Endothelial cell (in vitro differentiated cells): ENCODE data around the gene F2RL1. TPM values are rescaled to one million over a fixed set of nuclear protein-coding genes. Genes with fewer than 3 reads are reported as not detected.
"Not testable (repeated sequence)": the region's sequence is repeated elsewhere in the genome, so short reads cannot be mapped to it uniquely, and the experiment has no call there.

Experiments used
- DNase-seq: peaks from one replicate; pipeline ENCODE4 v3.0.0; 2021; ENCODE audit warnings: low spot score
- H3K27ac Mint-ChIP-seq: one replicate; pipeline ENCODE4 v1.8.0; 2021; ENCODE audit warnings: mixed read lengths, inconsistent platforms; ENCODE audit not compliant: unreplicated experiment
- H3K27me3 Mint-ChIP-seq: one replicate; pipeline ENCODE4 v1.8.0; 2021; ENCODE audit warnings: mild to moderate bottlenecking, moderate library complexity, mixed read lengths, inconsistent platforms; ENCODE audit not compliant: unreplicated experiment
- H3K36me3 Mint-ChIP-seq: one replicate; pipeline ENCODE4 v1.8.0; 2021; ENCODE audit warnings: mild to moderate bottlenecking, low read depth, mixed read lengths, inconsistent platforms; ENCODE audit not compliant: unreplicated experiment
- H3K4me1 Mint-ChIP-seq: one replicate; pipeline ENCODE4 v1.8.0; 2021; ENCODE audit warnings: mild to moderate bottlenecking, mixed read lengths, inconsistent platforms; ENCODE audit not compliant: unreplicated experiment
- H3K4me3 Mint-ChIP-seq: one replicate; pipeline ENCODE4 v1.8.0; 2021; ENCODE audit warnings: mild to moderate bottlenecking, mixed read lengths, inconsistent platforms; ENCODE audit not compliant: unreplicated experiment
- H3K9me3 Mint-ChIP-seq: one replicate; pipeline ENCODE4 v1.8.0; 2021; ENCODE audit warnings: mixed read lengths, inconsistent platforms; ENCODE audit not compliant: unreplicated experiment
- CTCF ChIP-seq: fragments of 200-600 bp; sonication (generic); IDR thresholded peaks from one replicate; pipeline ENCODE4 v1.5.0; 2021; ENCODE audit warnings: antibody characterized with exemption; ENCODE audit not compliant: unreplicated experiment
- long read RNA-seq: library from polyadenylated mRNA; unstranded; transcript quantifications from one replicate; pipeline ENCODE4 v2.0.0, GENCODE V29; 2020; ENCODE audit not compliant: unreplicated experiment
- total RNA-seq: library from RNA; stranded (reverse); fragmentation: NEBNext Ultra II Directional; extraction: Animal tissue kit (Norgen Biotek cat#: 25700); gene quantifications from one replicate; pipeline ENCODE4 v1.2.1, GENCODE V29; 2021; ENCODE audit not compliant: unreplicated experiment

Gene F2RL1
- total RNA-seq, result 141 TPM
- long read RNA-seq, transcript F2RL1-201 (2 exons, 2,914 nt), result major isoform, 56 of 69 reads
- long read RNA-seq, partial matches to known transcripts, result 11 of 69 reads
- long read RNA-seq, other reads (novel, unspliced or antisense), result 1 of 69 reads

GRCh38 chr5:76818844-76819831 is at the start of gene F2RL1:
Gene F2RL1 (plus strand): TSS chr5:76819030. CDS start chr5:76819183, 153 bp downstream.
- peak within 1 kb of the TSS; percentile 98 for H3K4me3 Mint-ChIP-seq
- H3K9me3 Mint-ChIP-seq, result no peaks in the 10 kb centered on the region
- peak within 1 kb of the TSS; percentile 90 for H3K27ac Mint-ChIP-seq
- no peaks in the 10 kb centered on the region for H3K36me3 Mint-ChIP-seq
- H3K27me3 Mint-ChIP-seq, result peaks cover 6% of the 10 kb centered on the region
- TF ChIP-seq CTCF, result no peak
- DNase-seq, result peak; percentile 77
- H3K4me1 Mint-ChIP-seq, result peaks cover 60% of the 10 kb centered on the region

- H3K27me3 Mint-ChIP-seq, DNase-seq, H3K27ac Mint-ChIP-seq, H3K36me3 Mint-ChIP-seq, H3K4me3 Mint-ChIP-seq, H3K9me3 Mint-ChIP-seq: not testable (repeated sequence)
- H3K4me1 Mint-ChIP-seq, result peaks cover 10% of the 10 kb centered on the region
These were observed 47.8 kb upstream of the F2RL1 start for GRCh38 chr5:76771041-76771440.

- Mint-ChIP-seq H3K36me3 (no peaks in the 10 kb centered on the region), H3K4me1 (peaks cover 10% of the 10 kb centered on the region), H3K27ac (no peak overlapping the region), H3K27me3 (peaks cover 6% of the 10 kb centered on the region), H3K4me3 (no peak overlapping the region), H3K9me3 (no peaks in the 10 kb centered on the region)
- no peak for TF ChIP-seq CTCF
- no peak for DNase-seq
These were observed 47.0 kb upstream of the F2RL1 start for GRCh38 chr5:76771705-76772405.

- Mint-ChIP-seq H3K27me3 (peaks cover 7% of the 10 kb centered on the region), H3K27ac (no peak overlapping the region)
These were observed 42.9 kb upstream of the F2RL1 start for GRCh38 chr5:76775921-76776320.

More at GRCh38 chr5:76775921-76776320, 42.9 kb upstream of the F2RL1 start:
- Mint-ChIP-seq H3K9me3 (no peaks in the 10 kb centered on the region), H3K36me3 (no peaks in the 10 kb centered on the region), H3K4me3 (no peak overlapping the region), H3K4me1 (peaks cover 10% of the 10 kb centered on the region)
- TF ChIP-seq CTCF, result no peak
- DNase-seq, result no peak
